AML-193 (cell line): ENCODE results near the gene ART5.
"Not testable (repeated sequence)": the region's sequence is repeated elsewhere in the genome, so short reads cannot be mapped to it uniquely, and the experiment has no call there.

ENCODE experiments used
- DNase-seq, 2 experiments: peaks; one replicate each; lab custom pipeline; 2025; lab: John Stamatoyannopoulos, UW

The ART5 gene

DNA sequence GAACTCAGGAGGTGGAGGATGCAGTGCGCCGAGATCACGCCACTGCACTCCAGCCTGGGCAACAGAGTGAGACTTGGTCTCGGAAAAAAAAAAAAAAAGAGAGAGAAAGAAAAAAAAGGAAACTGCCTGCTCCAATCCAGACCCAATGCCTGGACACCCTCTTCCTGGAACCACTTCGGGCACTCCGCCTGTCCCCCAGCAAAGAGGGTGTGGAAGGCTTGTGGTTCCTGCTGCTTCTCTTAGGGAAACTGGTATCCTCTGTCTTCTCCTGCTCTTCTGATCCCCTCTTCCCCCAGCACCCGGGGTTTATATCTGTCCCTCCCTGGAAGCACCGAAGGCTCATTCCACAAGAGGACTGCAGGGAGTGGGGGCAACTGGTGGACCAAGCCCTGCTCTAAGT, 16.5 kb upstream of the ART5 start:
- DNase-seq, result no peak

DNA sequence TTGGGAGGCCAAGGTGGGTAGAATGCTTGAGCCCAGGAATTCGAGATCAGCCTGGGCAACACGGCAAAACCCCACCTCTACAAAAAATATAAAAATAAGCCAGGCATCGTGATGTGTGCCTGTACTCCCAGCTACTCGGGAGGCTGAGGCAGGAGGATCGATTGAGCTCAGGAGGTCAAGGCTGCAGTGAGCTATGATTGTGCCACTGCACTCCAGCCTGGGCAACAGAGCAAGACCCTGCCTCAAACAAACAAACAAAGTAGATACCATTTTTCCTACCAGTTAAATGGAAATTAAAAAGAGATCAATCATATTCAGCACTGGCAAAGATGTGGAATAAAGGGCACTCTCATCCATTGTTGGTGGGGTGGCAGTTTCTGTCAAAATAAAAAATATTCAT, 15.5 kb upstream of the ART5 start:
- not testable (repeated sequence) for DNase-seq

DNA sequence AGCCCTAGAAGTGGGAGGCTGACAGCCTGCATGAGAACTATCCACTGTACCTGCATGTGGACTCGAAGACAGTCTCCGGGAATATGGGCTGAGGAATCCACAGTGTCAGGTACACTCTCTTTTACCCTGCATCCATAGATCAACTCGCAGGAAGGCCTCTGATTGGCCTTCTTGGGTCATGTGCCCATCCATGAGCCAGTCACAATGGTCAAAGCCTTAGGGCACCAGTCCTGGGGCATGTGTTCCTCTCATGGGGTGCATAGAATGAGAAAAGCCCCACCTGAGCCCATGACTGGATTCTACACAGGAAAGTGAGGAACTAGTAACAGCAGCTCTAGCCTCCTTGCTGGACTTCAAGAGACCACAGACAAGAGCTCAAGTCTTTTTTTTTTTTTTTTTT, 13.8 kb upstream of the ART5 start:
- DNase-seq, result no peak

DNA sequence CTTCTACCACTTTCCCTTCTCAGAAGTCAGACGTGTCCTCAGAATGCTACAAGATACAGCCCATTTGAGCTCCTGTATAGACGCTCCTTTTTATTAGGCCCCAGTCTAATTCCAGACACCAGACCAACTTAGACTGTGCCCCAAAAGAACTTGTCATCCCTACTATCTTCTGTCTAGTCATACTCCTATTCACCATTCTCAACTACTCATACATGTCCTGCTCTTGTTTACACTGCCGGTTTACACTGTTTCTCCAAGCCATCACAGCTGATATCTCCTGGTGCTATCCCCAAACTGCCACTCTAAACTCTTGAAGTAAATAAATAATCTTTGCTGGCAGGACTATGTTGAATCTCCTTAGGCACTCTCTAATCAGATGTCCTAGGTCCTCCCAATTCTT, 10.7 kb upstream of the ART5 start:
- DNase-seq, result not testable (repeated sequence)

DNA sequence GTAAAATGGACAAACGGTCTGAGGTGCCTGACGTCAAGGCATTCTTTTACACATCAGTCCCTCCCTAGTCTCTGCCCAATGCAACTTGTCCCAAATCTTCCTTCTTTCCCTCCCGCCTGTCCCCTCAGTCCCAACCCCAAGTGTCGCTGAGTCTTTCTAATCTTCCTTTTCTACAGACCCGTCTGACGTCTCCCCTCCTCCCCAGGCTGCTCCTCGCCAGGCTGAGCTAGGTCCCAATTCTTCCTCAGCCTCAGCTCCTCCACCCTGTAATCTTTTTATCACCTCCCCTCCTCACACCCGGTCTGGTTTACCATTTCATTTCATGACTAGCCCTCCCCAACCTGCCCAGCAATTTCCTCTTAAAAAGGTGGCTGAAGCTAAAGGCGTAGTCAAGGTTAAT, 7.6 kb upstream of the ART5 start:
- not testable (repeated sequence) for DNase-seq

DNA sequence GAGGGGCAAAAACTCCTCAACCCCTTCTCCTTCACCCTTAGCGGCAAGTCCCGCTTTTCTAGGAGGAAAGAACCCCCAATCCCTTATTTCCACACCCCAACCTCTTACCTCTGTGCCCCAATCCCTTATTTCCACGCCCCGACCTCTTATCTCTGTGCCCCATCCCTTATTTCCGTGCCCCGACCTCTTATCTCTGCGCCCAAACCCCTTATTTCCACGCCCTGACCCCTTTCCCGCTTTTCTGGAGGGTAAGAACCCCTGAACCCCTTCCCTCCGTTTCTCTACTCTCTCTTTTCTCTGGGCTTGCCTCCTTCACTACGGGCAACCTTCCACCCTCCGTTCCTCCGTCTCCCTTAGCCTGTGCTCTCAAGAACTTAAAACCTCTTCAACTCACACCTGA, 7.1 kb upstream of the ART5 start:
- not testable (repeated sequence) for DNase-seq

DNA sequence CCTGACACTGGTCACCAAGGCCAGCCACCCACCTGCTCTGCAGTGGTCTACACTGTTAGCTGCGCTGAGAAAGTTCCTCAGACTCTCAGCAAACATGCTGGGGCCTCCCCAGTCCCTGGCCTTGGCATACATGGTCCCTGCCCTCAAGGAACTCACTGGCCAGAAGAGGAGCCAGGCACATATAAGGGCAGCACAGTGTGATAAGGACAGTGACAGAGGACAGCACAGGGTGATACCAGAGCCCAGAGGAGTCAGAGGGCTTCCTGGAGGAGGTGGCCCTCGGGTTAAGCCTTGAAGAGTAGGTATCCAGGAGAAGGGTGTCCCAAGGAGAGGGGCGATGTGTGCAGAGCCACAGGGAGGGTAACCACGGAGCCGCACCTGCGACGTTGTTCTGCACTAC, 3.8 kb upstream of the ART5 start:
- no peak for DNase-seq

DNA sequence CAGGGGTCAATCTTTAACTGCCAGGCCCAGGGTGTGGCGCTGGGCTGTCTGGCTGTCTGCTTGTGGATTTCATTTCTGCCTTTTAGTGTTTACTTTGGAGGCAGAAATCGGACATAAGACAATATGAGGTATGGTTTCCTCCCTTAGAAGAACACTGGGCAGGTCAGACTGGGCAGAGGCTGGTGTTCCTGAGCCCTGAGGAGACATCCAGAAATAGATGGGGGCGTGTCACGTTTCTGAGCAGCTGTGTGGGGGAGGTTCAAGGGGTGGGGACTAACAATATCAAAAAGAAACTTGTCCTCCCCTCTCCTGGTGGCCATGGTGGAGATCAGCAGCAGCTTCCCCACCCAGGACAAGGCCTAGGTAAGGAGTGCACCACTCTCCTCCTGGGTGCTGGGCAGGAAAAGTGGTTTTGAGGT, 3.0 kb upstream of the ART5 start, which contains the start of gene ART1:
TSS of gene ART1 (plus strand) at position 312 of the 419 bp plus-strand sequence. CDS start 14,086 bp downstream, outside the sequence.
- DNase-seq, result no peak

DNA sequence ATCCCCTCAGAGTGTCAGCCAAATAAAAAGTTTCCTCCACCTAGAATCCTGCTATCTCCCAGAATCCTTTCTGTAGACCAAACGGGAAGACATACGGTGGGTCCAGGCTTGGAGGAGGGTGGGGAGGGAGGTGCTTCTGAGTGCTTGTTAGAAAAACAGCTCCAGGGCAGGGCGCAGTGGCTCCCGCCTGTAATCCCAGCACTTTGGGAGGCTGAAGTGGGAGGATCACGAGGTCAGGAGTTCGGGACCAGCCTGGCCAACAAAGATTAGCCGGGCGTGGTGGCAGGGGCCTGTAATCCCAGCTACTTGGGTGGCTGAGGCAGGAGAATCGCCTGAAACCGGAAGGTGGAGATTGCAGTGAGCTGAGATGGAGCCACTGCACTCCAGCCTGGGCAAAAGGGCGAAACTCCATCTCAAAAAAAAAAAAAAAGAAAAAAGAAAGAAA, 1.3 kb upstream of the ART5 start:
- DNase-seq, result not testable (repeated sequence)

DNA sequence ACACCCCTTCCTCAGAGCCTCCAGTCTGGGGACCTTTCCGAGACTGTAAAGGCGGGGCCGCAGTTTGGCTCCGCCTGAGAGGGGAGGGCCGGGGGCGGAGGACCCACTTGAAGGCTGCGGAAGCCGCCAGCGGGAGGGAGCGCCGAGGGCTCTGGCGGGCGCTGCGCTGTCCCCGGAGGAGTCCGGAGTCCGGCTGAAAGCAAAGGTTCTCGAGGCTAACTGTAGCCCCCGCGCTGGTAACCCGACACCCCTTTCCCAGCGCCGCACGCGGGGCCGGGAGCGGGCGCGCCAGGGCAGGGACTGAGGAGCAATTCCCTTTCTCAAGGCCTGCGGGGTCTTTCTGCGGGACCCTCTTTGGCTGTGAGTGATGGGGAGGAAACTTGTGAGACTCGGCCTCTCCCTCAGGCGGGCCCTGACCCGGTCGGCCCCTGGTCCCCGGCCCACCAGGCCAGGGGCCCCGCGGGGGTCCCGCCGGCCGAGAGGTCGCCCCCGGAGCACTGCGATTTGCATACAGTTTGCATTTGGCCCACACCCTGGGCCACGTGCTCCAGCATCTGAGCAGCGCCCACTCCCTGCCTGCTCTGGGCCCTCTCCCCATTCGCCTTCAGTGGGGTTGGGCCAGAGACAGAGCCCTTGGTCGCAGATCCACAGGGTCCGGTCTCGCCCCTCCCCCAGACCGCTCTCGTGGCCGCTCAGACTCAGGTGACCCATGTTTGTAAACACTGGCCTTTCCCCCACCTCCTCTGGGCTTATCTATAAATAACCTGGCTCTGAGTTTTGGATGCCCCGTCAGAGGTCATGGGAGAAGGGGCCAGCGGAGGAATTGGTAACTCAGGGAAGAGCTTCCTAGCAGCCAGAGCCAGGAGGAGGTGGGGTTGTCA, 519 bp upstream of the ART5 start:
- no peak for DNase-seq

DNA sequence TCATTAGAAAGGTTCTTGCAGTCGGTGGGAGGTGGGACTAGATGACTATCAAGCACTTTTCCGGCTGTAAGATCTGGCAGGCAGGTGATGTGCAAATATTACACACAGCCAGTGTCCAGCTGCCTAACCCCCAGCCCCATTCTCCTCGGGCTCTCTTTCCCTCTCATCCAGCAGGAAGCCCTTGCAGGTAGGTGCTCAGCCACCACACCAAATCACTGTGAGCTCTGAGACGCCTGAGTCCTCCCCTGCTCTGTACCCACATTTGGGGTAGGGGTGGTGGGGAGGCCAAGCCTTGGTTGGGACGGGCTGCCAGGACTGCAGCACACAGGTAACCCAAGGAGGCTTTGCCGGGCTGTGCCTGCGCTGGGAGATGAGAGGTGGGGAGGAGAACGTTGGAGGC, 601 bp downstream of the ART5 start:
- no peak for DNase-seq

DNA sequence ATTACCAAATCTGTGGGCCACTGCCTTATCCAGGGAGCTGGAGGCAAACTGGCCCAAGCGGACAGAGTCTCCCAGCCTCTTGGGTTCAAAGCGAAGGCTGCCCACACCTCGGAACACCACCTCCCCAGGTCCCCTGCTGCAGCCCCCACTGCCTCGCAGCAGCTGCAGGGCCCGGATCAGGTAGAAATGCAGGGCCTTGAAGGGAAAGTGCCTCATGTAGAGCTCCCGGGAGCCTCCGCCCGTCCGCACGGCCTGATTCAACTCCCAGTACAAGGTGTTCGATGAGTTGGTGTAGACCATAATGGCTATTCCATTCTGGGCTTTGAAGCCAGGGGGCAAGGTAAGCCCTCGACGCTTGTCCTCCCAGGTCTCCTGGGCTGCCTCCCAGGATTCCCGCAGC, 2.0 kb downstream of the ART5 start:
- DNase-seq, result no peak

DNA sequence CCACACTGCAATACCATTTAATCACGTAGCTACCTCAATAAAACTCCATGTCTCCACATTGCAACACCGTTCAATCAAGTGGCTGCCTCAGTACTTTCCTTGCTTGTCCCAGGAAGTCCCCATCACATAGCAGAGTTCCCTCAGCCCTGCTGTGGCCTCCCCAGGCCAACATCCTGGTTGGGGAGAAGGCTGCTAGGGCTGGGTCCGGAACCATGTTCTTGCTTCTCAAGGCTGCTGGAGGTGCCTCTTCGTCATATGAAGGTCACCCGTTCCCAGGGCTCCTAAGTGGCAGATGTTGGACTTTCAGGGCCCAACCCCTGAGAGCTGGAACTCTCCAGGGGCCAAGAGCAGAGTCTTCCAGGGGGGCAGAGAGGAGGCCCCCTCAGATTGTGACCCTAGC, 3.3 kb downstream of the ART5 start:
- DNase-seq, result no peak

DNA sequence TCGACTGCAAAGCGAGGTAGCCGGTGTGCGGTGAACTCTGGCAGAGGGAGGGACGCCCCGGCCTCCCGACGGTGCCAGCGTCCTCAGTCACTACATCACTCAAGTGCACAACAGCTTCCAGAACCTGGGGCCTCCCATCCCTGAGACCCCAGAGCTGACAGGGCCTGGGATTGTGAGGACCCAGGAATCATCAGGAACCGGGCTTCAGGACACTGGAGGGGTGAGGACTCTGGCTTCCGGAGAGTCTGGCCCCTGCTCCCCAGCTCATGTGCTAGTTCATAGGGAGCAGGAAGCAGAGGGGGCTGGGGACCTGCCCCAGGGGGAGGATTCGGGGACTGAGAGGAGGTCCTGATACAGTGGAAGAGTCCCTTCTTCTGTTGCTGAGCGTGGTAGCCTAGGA, 4.6 kb downstream of the ART5 start:
- no peak for DNase-seq

DNA sequence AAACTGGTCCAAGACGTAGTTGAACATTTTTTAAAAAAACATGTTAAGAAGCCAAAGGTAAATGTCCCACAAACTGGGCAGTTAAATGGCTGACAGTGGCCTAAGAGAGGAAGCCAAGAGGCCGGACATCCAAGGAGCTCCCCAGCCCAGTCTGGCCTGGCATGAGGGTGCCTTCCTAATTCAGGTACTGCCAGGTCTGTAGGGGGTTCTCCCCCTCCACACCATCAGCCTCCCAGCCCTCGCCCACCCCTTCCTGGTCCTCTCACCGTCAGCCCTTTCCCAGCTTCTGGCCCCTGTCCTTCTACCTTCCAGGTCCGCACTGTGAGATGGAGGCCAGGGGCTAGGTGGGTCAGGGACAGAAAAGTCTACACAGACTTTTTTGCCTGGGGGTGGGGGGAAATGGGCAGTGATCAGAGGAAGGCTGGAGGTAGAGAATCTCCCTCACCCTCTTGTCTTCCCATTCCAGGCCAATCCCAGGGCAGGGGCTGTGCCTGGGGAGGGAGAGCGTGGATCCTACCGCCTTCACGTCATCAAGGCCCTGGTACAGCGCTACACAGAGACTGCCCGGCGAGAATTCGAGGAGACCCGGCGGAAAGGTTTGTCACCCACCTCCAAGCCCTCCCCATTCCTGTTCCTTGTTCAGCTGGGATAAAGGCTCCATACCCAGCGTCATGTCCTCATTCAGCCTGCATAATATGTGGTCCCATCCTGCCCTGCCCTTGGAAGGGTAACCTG, 6.0 kb downstream of the ART5 start:
- DNase-seq, result no peak

DNA sequence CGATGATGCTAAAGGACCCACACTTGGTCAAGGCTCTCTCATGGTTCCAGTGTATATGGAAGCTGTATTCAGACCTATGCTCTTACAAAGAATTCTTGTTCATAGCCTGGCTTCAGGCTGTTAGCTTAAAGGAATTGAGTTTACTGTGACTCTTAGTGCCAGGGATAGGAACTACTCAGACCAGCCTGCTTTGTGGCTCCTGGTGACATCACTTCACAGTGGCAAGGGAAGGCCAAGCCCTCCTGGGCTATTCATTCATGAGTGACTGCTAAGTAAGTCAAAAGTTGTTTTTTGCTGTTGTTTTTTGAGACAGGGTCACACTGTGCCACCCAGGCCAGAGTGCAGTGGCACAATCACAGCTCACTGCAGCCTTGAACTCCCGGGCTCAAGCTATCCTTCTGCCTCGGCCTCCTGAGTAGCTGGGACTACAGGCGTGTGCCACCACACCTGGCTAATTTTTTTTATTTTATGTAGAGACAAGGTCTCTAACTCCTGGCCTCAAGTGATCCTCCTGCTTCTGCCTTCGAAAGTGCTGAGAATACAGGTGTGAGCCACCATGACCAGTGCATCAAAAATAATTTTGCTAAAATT, 9.6 kb downstream of the ART5 start:
- no peak for DNase-seq

DNA sequence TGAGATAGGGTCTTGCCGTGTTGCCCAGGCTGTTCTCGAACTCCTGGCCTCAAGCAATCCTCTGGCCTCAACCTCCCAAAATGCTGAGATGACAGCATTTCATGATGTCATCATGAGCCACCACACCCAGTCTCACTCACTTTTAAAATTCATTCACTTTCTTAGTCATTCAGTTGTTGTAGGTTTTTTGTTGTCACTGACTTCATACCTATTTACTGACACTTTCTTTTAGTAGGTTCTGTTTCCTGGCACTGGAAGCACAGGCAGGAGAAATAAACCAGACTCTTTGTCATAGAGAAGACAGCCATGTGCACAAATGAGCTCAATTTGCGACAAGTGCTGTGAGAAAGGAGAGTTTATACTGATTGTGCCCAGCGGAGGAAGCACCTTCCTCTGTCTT, 10.5 kb downstream of the ART5 start:
- no peak for DNase-seq

DNA sequence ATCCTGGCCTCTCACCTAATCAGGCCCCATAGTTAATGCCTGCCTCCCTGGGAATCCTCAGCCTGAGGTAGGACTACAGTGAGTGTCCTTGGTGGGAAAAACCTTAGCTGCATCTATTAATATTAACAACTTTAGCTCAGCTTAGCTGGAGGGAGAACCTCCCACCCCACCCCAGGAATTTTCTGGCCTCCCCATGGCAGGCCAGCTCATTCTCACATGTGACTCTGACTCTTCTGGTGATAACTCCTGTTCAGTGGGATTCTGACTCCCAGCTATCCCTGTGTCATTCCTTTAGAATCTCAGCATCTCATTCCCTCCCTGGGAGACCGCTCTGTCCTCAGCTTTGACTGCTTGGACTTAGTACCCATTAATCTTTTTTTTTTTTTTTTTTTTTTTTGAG, 14.5 kb downstream of the ART5 start:
- no peak for DNase-seq

DNA sequence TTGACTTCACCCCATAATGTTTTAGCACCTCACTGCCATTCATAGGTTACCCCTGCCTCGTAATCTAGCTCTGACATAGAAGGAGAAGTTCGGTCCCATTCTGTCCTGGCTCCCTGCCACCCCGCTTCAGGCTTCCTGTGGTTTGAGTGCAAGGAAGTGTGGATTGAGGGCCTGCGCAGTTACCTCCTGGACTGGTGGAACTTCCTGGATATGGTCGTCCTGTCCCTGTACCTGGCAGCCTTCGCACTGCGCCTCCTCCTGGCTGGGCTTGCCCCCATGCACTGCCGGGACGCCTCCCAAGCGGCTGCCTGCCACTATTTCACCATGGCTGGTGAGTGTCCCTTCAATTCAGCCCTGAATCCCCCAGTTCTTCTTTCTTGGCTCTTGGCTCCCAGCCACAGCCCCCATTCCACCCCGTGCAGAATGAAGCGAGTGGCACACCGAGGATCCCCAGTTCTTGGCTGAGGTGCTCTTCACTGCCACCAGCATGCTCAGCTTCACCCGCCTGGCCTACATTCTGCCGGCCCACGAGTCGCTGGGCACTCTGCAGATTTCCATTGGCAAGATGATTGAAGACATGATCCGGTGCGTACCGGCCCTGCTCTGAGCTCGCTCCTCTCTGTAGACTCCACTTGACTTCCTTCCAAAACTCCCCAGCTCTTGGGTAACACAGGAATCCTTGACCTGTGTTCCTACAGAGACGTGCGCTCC, 15.4 kb downstream of the ART5 start:
- peak; percentile 74 to 79 for DNase-seq

DNA sequence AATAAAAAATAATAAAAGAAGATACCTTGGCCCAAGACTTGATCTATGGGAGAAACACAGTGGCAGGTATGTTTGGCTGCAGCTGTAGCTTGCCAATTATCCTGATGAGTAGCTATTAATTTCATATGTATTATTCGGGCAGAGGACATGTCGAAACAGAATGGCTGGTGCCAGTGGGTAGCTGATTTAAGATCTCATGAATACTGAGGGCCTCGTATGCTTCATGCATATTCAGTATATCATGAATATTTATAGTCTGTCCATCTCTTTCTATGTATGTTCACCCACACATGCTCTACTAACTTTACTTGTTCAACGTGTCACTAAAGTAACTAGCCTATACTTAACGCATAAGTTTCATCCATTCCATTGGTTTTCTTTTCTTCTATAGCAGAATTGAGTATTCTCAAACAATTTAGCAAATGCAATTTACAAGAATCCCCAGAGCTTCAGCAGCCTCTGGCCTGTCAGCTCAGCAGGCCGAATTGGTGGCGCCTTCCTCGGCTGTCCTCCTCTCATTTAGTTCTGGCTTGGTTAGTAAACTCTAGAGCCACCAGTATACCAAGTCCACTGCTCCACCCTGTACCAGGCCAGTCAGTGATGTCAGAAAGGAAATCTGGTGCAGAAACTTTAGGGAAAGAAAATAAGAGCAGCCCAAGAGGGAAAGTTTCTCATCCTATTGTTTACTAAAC, 17.9 kb downstream of the ART5 start:
- no peak for DNase-seq

DNA sequence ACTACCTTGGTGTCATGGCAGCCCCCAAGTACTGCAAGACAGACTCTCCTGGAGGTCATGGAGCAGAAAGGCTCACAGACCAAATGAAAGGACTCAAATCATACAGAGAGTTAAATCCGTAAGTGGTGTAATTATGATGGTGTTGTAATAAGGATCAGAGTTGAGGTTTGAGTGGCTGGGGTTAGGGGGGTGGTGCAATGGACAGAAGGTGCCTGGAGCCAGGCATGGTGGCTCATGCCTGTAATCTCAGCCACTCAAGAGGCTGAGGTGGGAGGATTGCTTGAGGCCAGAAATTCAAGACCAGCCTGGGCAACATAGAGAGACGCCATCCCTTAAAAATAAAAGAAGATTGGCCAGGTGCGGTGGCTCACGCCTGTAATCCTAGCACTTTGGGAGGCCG, 18.7 kb downstream of the ART5 start:
- DNase-seq, result peak; percentile 62 to 63

DNA sequence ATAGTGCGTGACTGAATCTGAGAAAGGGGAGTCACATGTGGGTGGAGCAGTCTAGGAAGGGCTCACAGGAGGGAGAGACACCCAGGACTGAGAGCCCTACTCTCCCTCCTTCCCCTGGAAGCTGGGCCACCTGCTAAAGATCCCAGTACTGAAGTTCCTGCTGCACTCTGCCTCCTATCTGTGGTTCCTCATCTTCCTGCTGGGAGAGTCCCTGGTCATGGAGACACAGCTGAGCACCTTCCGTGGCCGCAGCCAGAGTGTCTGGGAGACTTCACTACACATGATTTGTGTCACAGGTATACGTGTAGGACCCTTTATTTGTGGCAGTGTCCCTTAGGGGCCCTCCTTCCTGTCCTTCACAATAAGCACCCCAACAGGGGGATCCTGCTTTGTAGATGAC, 19.3 kb downstream of the ART5 start:
- DNase-seq, result no peak
